HG03432 (cell line): Measurements from ENCODE around the gene ARMC7.

ENCODE experiments used
- ATAC-seq: cut with Tn5 transposase; IDR thresholded peaks from one replicate; pipeline ENCODE4 v1.9.1; 2021; ENCODE audit warnings: mild to moderate bottlenecking, moderate library complexity; ENCODE audit not compliant: unreplicated experiment

Gene ARMC7

DNA sequence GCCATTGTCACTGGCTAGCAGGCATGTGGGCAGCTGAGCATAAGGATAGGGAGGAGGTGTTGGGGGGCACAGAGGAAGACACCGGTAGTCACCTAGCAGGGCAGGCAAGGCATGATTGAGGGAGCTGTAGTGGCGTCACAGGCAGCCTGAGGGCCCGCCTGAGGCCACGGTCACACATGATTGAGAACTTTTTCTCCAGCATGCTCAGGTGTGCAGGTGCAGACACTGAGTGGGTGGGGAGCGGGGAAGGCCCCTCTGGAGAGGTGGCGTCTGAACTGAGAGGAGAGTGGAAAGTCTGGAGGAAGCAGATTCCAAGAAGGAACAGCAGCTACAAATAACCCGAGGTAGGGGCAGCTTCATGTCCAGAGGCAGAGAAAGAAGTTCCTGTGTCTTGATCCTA is 10.9 kb upstream of the ARMC7 start:
- no peak for ATAC-seq

DNA sequence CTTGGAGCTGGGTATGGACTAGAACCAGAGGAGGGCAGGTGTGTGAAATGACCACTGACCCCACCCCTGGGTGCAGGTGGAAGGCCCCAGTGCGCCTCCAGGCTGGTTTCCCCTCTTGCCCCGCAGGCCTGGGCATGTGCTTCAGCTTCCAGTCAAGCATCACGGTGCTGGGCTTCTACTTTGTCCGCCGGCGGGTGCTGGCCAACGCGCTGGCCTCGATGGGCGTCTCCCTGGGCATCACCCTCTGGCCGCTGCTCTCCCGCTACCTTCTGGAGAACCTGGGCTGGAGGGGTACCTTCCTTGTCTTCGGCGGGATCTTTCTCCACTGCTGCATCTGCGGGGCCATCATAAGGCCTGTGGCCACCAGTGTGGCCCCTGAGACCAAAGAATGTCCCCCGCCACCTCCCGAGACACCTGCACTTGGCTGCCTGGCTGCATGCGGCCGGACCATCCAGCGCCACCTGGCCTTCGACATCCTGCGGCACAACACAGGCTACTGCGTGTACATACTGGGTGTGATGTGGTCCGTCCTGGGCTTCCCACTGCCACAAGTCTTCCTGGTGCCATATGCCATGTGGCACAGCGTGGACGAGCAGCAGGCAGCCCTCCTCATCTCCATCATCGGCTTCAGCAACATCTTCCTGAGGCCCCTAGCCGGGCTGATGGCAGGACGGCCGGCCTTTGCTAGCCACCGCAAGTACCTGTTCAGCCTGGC is 9.7 kb upstream of the ARMC7 start:
- ATAC-seq, result no peak

DNA sequence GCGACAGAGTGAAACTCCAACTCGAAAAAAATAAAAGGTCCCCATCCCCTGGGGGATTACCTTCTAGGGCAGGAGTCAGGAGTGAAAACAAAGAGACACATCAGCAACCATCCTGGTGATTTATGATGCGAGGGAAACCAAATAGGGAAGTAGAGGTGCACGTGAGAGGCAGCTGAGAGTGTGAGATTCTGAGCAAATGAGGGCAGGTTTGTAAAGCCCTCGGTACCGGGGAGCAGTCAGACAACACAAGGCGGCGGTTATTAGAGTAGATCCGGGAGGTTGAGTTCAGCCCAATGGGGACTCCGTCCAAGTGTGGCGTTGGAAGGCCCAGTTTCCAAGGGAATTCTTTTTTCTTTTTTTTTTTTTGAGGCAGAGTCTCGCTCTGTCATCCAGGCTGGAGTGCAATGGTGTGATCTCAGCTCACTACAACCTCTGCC is 7.4 kb upstream of the ARMC7 start:
- ATAC-seq, result no peak

DNA sequence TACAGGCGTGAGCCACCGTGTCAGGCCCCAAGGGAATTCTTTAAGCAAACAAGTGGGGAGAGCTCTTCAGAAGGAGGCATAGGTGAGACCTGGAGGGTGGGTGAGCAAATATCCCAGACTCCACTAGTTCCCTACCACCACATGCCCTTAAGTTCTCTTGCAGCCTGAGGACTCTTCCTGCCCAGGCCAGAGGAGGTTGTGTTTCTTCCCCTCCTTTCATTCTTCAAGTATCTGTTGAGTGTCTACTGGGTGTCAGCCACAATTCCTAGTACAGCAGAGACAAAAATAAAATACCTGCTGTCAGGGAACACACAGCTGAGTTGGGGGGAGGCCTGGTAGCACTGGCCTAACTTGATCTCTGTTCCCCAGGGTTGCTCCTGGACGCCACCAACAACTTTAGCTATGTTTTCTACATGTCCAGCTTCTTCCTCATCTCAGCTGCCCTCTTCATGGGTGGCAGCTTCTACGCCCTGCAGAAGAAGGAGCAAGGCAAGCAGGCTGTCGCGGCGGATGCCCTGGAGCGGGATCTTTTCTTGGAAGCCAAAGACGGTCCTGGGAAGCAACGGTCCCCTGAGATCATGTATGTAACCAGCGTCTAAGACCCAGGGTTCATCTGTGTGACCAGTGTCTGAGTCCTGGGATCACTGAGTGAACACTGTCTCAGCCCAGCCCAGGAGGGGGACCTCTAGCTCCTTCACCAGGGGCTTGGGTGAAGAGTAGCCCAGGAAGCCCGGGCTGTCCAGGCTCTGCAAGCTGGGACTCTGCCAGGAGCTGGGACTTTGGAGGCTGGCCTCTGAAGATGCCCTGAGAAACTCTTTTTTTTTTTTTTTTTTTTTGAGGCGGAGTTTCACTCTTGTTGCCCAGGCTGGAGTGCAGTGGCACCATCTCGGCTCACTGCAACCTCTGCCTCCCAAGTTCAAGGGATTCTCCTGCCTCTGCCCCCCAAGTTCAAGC is 5.9 kb upstream of the ARMC7 start:
- ATAC-seq, result no peak

DNA sequence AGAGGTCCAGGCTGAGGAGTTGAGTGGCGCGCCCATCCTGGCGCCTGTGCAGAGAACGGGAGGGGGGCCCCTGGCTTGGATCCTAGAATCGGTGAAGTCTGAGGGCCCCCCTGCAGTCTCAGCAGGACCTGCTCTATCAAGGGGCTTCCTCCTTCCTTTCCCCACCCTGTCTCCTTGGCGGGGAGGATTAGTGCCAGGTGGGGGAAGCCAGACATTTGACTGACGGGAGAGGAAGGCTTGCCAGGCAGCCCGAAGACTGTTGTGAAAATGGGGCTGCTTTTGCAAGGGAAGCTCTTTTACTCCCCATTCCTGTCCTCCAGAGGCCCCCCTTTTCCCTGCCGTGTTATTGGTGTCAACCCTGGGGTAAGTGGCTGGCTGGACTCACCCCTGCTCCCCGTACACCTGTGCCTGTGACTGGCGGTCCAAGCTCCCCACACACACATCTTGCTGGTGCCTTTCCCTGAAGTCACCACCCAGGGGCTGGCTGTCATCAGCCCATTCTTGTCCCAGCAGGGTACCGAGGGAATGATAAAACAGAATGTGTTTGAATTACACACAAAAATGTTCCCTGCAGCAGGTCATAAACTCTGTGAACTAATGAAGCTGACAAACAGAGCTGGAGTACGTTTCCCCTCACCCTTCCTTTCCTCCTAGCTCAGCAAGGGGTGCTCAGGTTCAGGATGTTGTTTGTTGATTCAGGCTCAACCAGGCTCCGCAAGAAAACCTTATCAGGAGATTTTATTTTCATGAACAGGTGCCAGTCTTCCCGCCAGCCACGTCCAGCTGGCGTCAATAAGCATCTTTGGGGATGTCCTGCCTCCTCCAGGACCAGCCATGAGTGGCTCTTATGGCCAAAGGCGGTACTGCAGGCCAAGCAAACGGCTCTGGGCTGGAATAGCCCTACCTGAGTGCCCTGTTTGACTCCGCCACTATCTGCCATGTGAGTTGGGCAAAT is 4.4 kb upstream of the ARMC7 start:
- no peak for ATAC-seq

- ATAC-seq, result no peak
Observed at GRCh38 chr17:75108193-75108592, 1.6 kb upstream of the ARMC7 start.

- peak; percentile 10 for ATAC-seq
Observed at GRCh38 chr17:75109046-75109406, 743 bp upstream of the ARMC7 start.

DNA sequence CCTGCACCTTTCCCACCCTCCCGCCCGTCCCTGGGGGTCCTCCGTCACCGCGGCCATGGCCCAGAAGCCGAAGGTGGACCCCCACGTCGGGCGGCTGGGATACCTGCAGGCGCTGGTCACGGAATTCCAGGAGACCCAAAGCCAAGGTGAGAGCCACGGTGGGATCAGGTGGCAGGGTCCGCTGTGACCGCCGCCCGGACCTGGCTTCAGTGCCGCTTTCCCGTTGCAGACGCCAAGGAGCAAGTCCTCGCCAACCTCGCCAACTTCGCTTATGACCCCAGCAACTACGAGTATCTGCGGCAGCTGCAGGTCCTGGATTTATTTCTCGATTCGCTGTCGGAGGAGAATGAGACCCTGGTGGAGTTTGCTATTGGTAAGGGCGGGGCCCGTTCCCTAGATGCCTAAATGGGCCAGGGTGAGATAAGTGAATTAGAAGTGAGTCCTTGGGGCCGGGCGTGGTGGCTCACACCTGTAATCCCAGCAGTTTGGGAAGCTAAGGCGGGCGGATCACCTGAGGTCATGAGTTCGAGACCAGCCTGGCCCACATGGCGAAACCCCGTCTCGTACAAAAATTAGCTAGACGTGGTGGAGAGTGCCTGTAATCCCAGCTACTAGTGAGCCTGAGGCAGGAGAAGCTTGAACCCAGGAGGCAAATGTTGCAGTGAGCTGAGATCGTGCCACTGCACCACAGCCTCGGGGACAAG is 617 bp downstream of the ARMC7 start:
- ATAC-seq, result no peak

DNA sequence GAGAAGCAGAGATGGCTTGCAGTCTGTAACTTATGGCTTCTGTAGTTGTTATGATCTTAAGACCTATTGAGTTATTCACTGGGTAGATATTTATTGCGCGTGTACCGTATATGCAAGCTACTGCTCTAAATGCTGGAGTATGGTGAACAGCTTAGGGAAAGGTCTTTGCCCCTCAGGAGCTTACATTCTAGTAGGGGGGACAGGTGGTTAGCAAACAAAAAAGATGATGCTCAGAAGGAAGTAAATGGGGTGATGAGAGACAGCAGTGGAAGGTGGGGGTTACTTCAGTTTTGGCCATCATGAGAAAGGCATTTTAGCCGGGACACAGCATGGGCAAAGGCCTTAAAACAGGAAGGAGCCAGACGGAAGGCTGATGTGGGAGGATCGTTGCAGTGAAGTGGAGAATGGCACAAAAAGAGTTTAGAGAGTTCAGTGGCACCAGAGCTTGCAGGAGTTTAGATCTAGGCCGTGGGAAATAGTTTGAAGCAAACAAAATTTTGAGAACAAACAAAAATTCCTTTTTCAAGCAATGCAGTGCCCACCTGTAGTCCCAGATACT is 2.1 kb downstream of the ARMC7 start:
- ATAC-seq, result no peak

GRCh38 chr17:75113798-75114551 is 4.2 kb downstream of the ARMC7 start:
- peak; percentile 38 for ATAC-seq

DNA sequence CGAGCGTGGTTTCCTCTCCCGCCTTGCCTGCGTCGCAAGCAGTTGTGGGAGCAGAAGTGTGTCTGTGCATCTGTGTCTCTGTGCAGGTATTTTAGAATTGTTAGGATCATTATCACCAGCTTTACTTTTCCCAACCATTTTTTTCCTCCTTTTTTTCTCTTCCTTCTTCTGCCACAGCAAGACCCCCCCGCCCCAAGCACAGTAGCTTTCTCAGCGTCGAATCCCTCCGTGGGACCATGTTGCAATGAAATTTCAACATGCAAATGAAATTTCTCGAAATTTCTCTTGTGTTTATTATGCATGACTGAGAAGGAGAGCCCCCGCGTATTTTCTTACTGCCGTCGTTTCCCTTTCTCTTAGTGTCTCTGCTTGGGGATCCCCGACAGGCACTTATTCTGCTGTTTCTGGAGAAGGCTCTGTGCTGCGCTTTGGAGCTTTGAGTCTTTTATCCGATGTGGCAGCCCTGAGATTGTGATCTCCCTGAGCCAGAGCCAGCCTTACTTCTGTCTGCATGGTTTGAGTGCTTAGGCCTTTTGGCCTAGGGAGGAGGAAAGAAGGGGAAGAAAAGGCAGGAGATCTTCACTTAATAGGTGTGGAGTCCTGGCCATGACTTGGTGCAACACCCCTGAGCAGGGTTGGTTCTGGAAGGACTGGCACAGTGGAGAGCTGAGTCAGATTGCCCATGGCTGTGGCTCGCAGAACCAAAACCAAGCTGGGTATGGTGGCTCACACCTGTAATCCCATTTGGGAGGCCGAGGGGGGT is 5.0 kb downstream of the ARMC7 start:
- no peak for ATAC-seq

DNA sequence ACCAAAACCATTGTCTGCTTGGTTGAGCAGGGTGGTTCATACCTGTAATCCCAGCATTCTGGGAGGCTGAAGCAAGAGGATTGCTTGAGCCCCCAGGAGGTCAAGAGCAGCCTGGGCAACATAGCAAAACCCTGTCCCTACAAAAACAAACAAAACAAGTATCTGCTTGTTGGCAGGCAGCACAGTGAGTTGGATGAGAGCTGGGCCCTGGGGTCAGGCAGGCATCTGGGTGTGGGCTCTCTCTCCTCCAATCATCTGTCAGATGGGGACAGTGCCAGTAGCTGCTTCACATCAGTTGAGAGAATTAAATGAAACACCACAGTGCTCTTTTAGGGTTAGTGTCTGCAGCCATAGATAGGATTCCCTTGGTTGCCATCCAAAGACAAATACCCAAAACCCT is 5.8 kb downstream of the ARMC7 start:
- ATAC-seq, result no peak

GRCh38 chr17:75116737-75117136 is 7.0 kb downstream of the ARMC7 start:
- no peak for ATAC-seq

DNA sequence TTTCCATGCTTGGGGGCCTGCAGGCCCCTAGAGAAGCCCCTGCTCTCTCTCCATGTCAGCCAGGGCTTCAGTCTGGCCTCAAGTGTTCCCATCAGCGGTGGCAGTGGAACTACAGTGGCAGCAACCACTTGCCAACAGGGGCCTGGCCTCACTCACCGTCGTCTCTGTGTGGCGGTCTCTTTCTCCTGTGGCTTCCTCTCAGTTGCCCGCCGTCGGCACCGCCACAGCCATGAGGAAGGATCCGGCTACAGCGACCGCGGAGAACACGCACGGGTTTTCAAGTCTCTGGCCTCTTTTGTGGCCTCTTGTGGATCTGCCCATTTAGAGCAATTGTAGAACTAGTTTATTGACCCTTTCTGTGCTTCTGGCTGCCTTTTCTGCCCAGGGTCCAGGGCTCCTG is 8.5 kb downstream of the ARMC7 start:
- ATAC-seq, result no peak

DNA sequence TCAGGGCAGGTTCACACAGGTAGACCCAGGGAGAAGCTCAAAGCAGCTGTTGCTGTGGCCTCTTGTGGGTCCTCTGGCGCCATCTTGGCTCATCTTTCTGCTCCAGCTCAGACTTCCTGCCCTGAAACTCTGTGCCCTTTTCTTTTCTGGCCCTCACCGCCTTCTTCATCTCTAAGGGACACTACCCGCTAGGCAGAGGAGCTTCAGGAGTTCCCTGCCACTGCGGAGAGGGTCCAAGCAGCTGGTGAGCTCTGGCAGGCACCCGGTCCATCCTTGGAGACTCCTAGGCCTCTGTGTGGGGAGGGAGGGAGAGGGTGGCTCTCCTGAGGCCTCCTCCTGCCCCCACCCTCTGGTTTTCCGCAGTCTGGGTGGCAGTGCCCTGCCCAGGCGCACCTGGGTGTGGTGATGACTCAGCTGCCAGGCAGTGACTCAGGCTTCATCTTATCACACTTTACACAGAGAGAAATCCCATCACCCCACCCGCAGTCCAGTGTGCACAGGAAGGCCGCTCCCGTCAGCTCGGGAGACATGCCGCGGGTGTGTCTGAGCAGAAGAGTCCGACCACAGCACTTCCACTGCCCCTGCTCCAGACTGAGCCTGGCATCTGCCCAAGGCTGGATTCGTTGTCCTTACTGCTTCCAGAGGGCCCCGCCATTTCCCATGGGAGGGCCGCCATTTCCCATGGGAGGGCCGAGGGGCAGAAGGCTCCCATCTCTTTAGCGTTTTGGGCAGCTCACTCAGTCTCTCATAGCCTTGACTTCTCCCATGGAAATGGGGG is 14.5 kb downstream of the ARMC7 start:
- ATAC-seq, result no peak

- no peak for ATAC-seq
Observed at GRCh38 chr17:75124819-75125162, 15.0 kb downstream of the ARMC7 start.

- ATAC-seq, result no peak
Observed at GRCh38 chr17:75125984-75126383, 16.2 kb downstream of the ARMC7 start.

GRCh38 chr17:75126954-75127353 is 17.2 kb downstream of the ARMC7 start:
- ATAC-seq, result no peak
